Lung (tissue), 12 donors: ENCODE data around the gene CYTH2. TPM values are rescaled to one million over a fixed set of nuclear protein-coding genes. Genes with fewer than 3 reads are reported as not detected.

Experiments
- ATAC-seq: fragments of 200-7000 bp; cut with Tn5 transposase; one replicate; pipeline ENCODE4 v1.9.1; 2020; ENCODE audit warnings: moderate number of reproducible peaks; ENCODE audit not compliant: insufficient read depth, low FRiP score
- DNase-seq, 3 donors: peaks; one replicate each; pipeline ENCODE4 v3.0.0-alpha.2; 2013 to 2017
- H3K27ac ChIP-seq, 2 donors: one replicate each; pipeline ENCODE4 v1.5.1; 2013; ENCODE audit warnings: mild to moderate bottlenecking in 2 of 2, moderate library complexity in 2 of 2, control low read depth in 1 of 2, inconsistent platforms in 1 of 2, low read depth in 1 of 2, low read length in 1 of 2
- H3K27me3 ChIP-seq, 3 donors: one replicate each; pipeline ENCODE4 v1.5.1; 2013; ENCODE audit warnings: low read length in 2 of 3; ENCODE audit not compliant: control insufficient read depth in 3 of 3, insufficient read depth in 3 of 3
- H3K36me3 ChIP-seq, 4 donors: one replicate each; pipeline ENCODE4 v1.5.1; 2013; ENCODE audit warnings: low read length in 4 of 4, mild to moderate bottlenecking in 1 of 4, moderate library complexity in 1 of 4; ENCODE audit not compliant: control insufficient read depth in 4 of 4, insufficient read depth in 4 of 4
- H3K4me1 ChIP-seq, 5 donors: one replicate each; pipeline ENCODE4 v1.5.1; 2013; ENCODE audit warnings: low read length in 5 of 5, mild to moderate bottlenecking in 2 of 5, moderate library complexity in 1 of 5; ENCODE audit not compliant: control insufficient read depth in 5 of 5, insufficient read depth in 5 of 5
- H3K4me3 ChIP-seq: one replicate; pipeline ENCODE4 v1.5.1; 2013; ENCODE audit warnings: mild to moderate bottlenecking, control low read depth, moderate library complexity
- H3K9ac ChIP-seq, 2 donors: one replicate each; pipeline ENCODE4 v1.5.1; 2013; ENCODE audit warnings: low read length in 2 of 2, control low read depth in 1 of 2; ENCODE audit not compliant: insufficient read depth in 1 of 2
- H3K9me3 ChIP-seq, 4 donors: one replicate each; pipeline ENCODE4 v1.5.1; 2013; ENCODE audit warnings: low read length in 3 of 4, mild to moderate bottlenecking in 1 of 4, moderate library complexity in 1 of 4; ENCODE audit not compliant: control insufficient read depth in 4 of 4, insufficient read depth in 3 of 4
- WGBS, 2 donors: extraction: QIAGEN DNeasy Blood & Tissue Kit; methylation state at CpG; one replicate each; pipeline ENCODE4 v1.1.7; 2013; 5-methylcytosine and 5-hydroxymethylcytosine counted together
- polyA plus RNA-seq, 2 donors: library from polyadenylated mRNA; stranded (reverse); fragments of 200-250 nt; gene quantifications; one replicate each; pipeline ENCODE4 v1.2.1, GENCODE V29; 2013
- total RNA-seq, 2 donors: library from RNA; depleted of rRNA in 1 of 2; stranded (reverse); fragments of >200 nt in 1 of 2; gene quantifications; one replicate each; pipeline ENCODE4 v1.2.1, GENCODE V29; 2014 to 2021
- TF ChIP-seq, protein P1 (sequence below): IDR thresholded peaks from 2 replicates; pipeline ENCODE4 v1.5.1; 2012; ENCODE audit warnings: mild to moderate bottlenecking; ENCODE audit errors: control extremely low read depth, extremely low read depth
- donor health status: control.
- donor health status: control.
- donor health status: Bipolar disorder and iron deficiency.
- donor health status: healthy.
- donor health status: DM: yes; HTN: yes; CAD: no.

The CYTH2 gene
- total and polyA plus RNA-seq, 4 donors: 44.1 to 72.5 (median 49.2) TPM

DNA sequence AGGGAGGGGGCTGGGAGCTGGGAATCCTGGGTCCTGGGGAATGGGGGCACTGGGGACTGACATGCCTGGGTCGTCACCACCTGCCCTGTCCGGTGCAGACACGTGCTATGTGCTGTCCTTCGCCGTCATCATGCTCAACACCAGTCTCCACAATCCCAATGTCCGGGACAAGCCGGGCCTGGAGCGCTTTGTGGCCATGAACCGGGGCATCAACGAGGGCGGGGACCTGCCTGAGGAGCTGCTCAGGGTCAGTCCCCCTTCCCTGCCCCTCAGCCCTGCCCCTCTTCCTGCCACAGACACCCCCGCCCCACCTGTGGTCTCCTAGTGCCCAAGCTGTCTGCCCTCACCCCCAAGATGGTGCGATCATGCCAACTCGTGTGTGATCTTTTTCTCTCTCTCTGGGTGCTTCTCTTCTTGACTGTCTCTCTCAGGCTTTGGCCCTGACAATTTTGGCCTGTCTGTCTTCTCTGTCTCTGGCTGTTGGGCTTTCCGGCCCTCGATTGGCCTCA is 5.0 kb downstream of the CYTH2 start:
- Histone ChIP-seq H3K27me3 (no peaks in the 10 kb centered on the region), H3K4me1 (peaks cover 0 to 10% (median 6%) of the 10 kb centered on the region in 5 donors), H3K27ac (no peak overlapping the region), H3K36me3 (peaks cover 27 to 81% (median 62%) of the 10 kb centered on the region in 4 donors), H3K4me3 (no peak overlapping the region), H3K9me3 (no peaks in the 10 kb centered on the region), H3K9ac (no peak overlapping the region)
- TF ChIP-seq, protein P1, sequence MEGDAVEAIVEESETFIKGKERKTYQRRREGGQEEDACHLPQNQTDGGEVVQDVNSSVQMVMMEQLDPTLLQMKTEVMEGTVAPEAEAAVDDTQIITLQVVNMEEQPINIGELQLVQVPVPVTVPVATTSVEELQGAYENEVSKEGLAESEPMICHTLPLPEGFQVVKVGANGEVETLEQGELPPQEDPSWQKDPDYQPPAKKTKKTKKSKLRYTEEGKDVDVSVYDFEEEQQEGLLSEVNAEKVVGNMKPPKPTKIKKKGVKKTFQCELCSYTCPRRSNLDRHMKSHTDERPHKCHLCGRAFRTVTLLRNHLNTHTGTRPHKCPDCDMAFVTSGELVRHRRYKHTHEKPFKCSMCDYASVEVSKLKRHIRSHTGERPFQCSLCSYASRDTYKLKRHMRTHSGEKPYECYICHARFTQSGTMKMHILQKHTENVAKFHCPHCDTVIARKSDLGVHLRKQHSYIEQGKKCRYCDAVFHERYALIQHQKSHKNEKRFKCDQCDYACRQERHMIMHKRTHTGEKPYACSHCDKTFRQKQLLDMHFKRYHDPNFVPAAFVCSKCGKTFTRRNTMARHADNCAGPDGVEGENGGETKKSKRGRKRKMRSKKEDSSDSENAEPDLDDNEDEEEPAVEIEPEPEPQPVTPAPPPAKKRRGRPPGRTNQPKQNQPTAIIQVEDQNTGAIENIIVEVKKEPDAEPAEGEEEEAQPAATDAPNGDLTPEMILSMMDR: no peak
- no peak for DNase-seq
- WGBS, 2 donors: 91 to 95% methylated on average over 15 to 16 of the region's 16 CpGs
- no peak for ATAC-seq

DNA sequence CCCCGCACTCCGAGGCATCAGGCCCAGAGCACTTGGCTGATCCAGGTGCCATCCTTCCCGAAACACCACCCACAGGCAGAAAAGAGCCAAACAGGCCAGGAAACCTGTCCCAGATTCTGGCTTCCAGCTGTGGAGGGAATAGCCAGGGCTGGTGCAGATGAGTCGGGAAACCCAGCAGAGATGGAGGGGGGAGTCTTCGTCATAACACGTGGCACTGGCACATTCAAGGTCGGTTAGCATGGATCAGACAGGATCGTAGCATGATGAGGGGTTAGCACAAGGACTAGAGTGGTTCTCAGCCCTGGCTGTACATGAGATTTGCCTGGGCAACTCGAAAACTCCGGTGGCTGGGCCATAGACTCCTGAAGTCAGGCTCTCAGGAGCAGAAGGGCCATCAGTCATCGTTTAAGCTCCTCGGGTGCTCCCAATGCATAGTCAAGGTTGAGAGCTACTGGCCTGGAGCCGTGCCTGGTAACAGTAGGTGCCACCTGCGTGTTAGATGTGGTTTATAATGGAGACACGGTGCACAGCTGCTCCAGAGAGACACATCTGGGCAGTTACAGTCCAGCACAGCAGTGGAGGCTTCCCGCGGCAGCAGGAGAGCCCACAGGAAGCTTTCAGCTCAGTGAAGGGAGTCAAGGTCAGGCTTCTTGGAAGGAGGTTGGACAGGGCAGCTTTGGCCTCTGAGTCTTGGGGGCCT is 6.3 kb downstream of the CYTH2 start:
- 91% methylated on average over 17 of the region's 17 CpGs for WGBS, 2 donors
- TF ChIP-seq, protein P1: no peak
- Histone ChIP-seq H3K4me1 (peaks cover 0 to 10% (median 3%) of the 10 kb centered on the region in 5 donors), H3K4me3 (no peak overlapping the region), H3K36me3 (peaks cover 27 to 80% (median 61%) of the 10 kb centered on the region in 4 donors), H3K27ac (no peak overlapping the region), H3K9ac (no peak overlapping the region), H3K27me3 (no peaks in the 10 kb centered on the region), H3K9me3 (no peaks in the 10 kb centered on the region)
- ATAC-seq: no peak
- no peak for DNase-seq

DNA sequence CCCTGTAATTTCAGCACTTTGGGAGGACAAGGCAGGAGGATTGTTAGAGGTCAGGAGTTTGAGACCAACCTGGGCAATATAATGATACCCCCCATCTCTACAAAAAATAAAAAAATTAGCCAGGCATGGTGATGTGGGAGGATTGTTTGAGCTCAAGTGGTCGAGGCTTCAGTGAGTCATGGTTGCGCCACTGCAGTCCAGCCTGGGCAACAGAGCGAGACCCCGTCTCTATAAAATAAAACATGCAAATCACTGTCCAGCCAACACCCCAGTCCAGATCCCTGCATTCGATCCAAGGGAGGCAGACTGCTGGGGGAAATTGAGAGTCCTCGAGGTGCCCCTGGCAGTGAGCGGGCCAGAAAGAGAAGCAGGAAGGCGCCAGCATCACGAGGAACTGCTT is 7.0 kb downstream of the CYTH2 start:
- no peak for DNase-seq
- Histone ChIP-seq H3K36me3 (peaks cover 27 to 75% (median 55%) of the 10 kb centered on the region in 4 donors), H3K27me3 (no peaks in the 10 kb centered on the region), H3K9me3 (no peaks in the 10 kb centered on the region), H3K4me3 (no peak overlapping the region), H3K27ac (no peak overlapping the region), H3K9ac (no peak overlapping the region), H3K4me1 (peaks cover 0 to 14% (median 3%) of the 10 kb centered on the region in 5 donors)
- ATAC-seq: no peak
- WGBS, 2 donors: 90 to 93% methylated on average over 9 of the region's 9 CpGs
- TF ChIP-seq, protein P1: no peak
